GM19043 (cell line): Measurements from ENCODE around the gene TTC7B.

Experiments
- ATAC-seq: cut with Tn5 transposase; IDR thresholded peaks from one replicate; pipeline ENCODE4 v1.9.1; 2021; ENCODE audit warnings: low read depth; ENCODE audit not compliant: unreplicated experiment

The TTC7B gene

DNA sequence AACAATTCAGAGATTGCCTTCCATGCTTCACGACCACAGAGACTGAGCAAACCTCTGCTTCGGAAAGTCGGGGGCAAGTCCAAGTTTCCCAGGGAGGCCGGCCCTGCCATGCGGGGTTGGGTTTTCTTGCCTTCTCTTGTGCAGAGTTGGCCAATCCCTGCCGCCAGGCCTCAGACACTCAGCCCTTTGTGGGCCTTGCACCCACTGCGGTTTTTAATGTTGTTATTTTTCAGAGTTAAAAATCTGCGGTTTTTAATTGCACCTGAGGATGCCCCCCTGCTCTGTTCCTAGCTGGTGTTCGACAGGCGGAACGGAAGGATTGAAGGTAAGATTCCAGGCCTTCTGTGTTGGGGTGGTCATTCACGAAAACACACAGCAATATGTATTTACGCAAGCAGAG is 310.7 kb downstream of the TTC7B start:
- ATAC-seq, result no peak

DNA sequence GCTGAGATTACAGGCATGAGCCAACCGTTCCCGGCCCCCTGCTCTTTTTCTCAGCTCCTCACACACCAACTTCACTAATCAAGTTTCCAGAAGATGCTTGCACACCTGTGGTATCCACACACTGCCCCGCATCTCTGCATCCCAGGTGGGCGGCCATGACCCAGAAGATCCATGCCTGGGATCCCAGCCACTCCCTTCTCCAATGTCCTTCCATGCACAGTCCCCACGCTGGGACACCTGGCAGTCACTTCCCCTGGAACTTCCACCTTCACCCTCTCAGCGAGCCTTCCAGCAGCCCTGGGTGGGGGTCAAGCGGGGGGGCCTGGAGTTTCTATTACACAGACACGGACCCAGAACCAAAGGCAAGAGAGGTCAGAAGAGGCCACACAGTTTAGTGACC is 311.6 kb downstream of the TTC7B start:
- no peak for ATAC-seq

- no peak for ATAC-seq
These were observed 312.6 kb downstream of the TTC7B start for GRCh38 chr14:90503582-90503981.

DNA sequence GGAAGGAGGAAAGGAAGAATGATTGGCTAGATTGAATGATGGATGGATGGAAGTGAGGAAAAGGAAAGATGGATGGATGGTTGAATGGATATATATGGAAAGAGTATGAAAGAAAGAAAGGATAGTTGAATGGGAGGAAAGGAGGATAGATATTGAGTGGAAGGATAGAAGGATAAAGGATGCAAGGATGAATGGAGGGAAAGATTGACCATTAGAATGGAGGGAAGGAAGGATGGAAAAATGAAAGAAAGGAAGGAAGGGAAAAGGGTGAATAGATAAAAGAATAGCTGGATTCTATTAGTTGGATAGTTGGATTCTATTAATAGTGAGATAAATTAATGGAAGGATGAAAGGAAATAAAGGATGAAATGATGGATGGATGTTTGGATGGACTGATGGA is 313.5 kb downstream of the TTC7B start:
- ATAC-seq, result no peak

GRCh38 chr14:90500665-90501370 is 315.4 kb downstream of the TTC7B start:
- no peak for ATAC-seq

- ATAC-seq, result no peak
These were observed 316.1 kb downstream of the TTC7B start for GRCh38 chr14:90499908-90500664.

GRCh38 chr14:90499121-90499520 is 317.1 kb downstream of the TTC7B start:
- no peak for ATAC-seq

- ATAC-seq, result no peak
These were observed 318.0 kb downstream of the TTC7B start for GRCh38 chr14:90498198-90498597.

- no peak for ATAC-seq
These were observed 319.9 kb downstream of the TTC7B start for GRCh38 chr14:90496379-90496778.

GRCh38 chr14:90495357-90496276 is 320.6 kb downstream of the TTC7B start:
- ATAC-seq, result no peak

GRCh38 chr14:90491911-90492531 is 324.2 kb downstream of the TTC7B start:
- no peak for ATAC-seq

DNA sequence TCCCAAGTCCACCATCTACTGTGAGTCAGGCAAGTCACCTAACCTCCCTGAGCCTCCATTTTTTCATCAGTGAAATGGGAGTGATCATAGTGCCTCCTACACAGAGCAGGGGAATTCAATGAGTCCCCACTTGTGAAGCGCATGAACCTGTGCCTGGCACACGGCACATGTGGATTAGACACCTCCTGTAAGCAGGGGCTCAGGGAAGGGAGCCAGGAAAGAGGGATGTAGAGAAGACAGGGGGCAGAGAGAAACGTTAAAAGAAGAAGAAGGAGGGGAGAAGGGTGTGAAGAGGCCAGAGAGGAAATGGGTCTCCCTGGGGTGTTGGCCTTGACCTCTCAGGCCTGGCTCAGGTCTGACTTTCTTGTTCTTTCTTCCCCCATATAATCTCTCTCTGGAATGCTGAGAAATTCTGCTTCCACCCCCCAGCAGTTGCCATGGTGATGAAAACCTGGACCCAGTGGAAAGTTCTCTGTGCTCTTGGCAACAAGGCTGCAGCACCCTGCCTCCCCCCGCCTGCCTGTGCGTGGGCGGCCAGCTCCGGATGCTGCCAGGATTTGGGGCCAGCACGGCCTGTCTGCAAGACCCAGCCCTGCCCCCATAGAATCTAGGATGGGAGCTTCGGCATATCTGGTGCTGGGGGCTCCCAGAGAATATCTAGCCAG is 324.9 kb downstream of the TTC7B start:
- no peak for ATAC-seq

DNA sequence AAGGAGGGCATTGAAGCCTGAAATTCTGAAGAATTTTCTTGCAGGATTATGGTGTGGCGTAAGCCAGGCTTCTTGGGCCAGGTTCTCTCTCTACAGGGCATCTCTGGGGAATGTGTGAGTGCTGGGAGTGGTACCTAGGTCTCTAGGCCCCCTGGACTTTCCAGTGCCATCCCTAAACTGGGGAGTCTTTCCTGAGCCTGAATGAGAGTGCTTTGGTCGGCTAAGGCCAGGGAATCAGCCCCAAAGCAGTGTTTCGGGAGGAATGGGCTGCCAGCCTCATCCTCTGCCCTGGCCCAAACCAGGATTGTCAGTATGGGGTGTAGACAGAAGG is 325.5 kb downstream of the TTC7B start:
- ATAC-seq, result no peak

- ATAC-seq, result no peak
These were observed 326.1 kb downstream of the TTC7B start for GRCh38 chr14:90489916-90490719.

DNA sequence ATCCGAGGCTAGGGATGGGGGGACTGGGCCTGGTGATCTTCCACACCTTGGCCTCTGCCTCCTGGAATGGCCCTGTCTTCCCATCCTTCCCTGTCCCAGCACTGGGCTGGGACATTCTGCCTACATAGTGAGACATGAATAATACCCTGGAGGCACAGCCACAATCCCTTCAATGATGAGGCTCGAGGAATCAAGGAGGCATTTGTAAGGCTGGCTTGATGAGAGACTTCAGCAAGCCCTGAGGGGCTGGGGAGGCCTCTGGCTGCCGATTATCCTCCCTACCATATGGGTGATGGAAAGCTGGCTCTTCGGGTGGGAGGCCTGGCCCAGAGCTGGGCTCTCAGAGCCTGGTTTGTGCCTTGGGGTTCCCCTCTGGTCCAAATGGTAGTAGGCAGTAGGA is 326.9 kb downstream of the TTC7B start:
- ATAC-seq, result no peak

DNA sequence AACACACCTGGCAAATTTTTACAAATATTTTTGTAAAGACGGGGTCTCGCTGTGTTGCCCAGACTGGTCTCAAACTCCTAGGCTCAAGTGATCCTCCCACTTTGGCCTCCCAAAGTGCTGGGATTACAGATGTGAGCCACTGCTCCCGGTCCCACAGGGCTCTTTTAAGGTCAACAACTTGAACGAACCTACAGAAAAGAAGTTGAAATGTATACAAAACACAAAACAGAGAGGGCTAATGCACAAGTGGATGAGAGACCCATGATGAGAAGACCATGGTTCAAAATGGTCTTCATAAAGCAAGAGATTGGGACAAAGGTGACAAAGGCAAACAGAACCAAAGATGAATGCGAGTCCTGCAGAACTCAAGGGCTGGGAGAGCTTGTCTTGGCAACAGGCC is 328.0 kb downstream of the TTC7B start:
- ATAC-seq, result no peak

DNA sequence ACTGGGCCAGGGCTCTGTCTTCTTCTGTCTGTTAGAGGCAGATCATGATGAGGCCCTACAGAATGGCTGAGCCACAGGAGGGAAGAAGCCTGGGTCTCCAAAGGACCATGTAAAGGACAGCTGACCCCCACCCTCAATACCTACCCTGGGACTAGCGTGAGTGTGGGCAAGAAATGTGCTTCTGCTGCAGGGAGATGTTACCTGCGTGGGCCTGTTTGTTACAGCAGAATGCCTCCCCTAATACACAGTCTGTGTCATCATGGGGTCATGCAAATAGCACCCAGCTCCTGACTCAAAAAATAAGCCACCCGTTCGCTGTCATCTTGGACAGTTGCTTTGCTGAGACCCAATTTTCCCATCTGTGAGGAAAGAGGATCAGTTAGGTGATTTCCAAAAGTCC is 328.8 kb downstream of the TTC7B start:
- ATAC-seq, result no peak

DNA sequence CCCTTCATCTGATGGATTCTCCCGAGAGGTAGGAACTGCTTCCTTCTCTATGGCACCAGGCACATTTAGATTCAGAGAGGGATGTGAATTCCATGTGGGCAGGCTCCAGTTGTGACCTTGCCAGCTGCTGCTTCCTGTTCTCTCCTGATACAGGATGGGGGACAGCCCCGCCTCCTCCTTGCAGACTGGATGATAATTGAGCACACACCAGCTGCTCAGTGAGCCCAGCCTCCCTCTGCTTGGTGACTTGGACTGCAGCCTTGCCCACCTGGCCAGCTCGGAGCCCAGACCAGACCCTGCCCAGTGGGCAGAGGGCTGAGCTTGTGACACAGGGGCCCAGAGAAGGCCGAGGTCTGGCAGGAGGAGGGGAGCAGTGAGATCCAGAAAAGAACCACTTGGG is 329.2 kb downstream of the TTC7B start:
- no peak for ATAC-seq

- ATAC-seq, result no peak
These were observed 331.9 kb downstream of the TTC7B start for GRCh38 chr14:90484291-90484690.

- ATAC-seq, result no peak
These were observed 332.7 kb downstream of the TTC7B start for GRCh38 chr14:90483571-90483974.
